GM12875 (cell line): Measurements from ENCODE around the gene TMEM82.

Experiments
- H3K4me3 ChIP-seq: one replicate; pipeline ENCODE4 v1.5.1; 2011; ENCODE audit warnings: low read depth, low read length, control low read depth
- CTCF ChIP-seq: IDR thresholded peaks from 2 replicates; pipeline ENCODE4 v1.5.1; 2011; ENCODE audit warnings: low read depth, mild to moderate bottlenecking, control low read depth, inconsistent platforms, low read length, moderate library complexity, borderline replicate concordance; ENCODE audit not compliant: insufficient read depth

The TMEM82 gene

GRCh38 chr1:15708486-15709137 lies 33.7 kb upstream of the TMEM82 start:
- no peak overlapping the region for H3K4me3 ChIP-seq
- no peak for TF ChIP-seq CTCF

- H3K4me3 ChIP-seq, result no peak overlapping the region
- TF ChIP-seq CTCF, result no peak
Observed at GRCh38 chr1:15709226-15709625, 33.1 kb upstream of the TMEM82 start.

- no peak overlapping the region for H3K4me3 ChIP-seq
- no peak for TF ChIP-seq CTCF
Observed at GRCh38 chr1:15712168-15712567, 30.1 kb upstream of the TMEM82 start.

GRCh38 chr1:15714406-15715136 lies 27.7 kb upstream of the TMEM82 start:
- no peak for TF ChIP-seq CTCF
- H3K4me3 ChIP-seq, result no peak overlapping the region

- H3K4me3 ChIP-seq, result no peak overlapping the region
- no peak for TF ChIP-seq CTCF
Observed at GRCh38 chr1:15717418-15718125, 24.7 kb upstream of the TMEM82 start.

GRCh38 chr1:15718199-15718601 lies 24.1 kb upstream of the TMEM82 start:
- H3K4me3 ChIP-seq, result no peak overlapping the region
- no peak for TF ChIP-seq CTCF
